ENCODE measurements around the gene SEC14L1. TPM values are rescaled to one million over a fixed set of nuclear protein-coding genes. Genes with fewer than 3 reads are reported as not detected.

Gene SEC14L1
- total RNA-seq, 2 experiments from 2014 or later = 97.3 to 98.5 TPM

- H3K36me3 Mint-ChIP-seq (ENCODE audit: low read depth) = peaks cover 95% of the 10 kb centered on the region
- no peaks in the 10 kb centered on the region for H3K9me3 Mint-ChIP-seq
- Histone ChIP-seq H3K27me3 (ENCODE audit: control insufficient read depth in 1 of 2, insufficient read depth in 2 of 2, low read length in 2 of 2) (no peaks in the 10 kb centered on the region), H3K9me3 (ENCODE audit: control insufficient read depth in 1 of 2, insufficient read depth in 1 of 2, low read length in 2 of 2) (no peaks in the 10 kb centered on the region), H3K27ac (ENCODE audit: low read depth in 1 of 2, low read length in 2 of 2) (no peak overlapping the region), H3K36me3 (ENCODE audit: insufficient read depth, low read length) (peaks cover 86% of the 10 kb centered on the region), H3K4me1 (ENCODE audit: insufficient read depth, low read length) (no peaks in the 10 kb centered on the region), H3K4me3 (ENCODE audit: low read length) (no peak overlapping the region)
- DNase-seq (no peak), ATAC-seq (ENCODE audit: poor library complexity) (no peak)
- TF ChIP-seq, protein P1, sequence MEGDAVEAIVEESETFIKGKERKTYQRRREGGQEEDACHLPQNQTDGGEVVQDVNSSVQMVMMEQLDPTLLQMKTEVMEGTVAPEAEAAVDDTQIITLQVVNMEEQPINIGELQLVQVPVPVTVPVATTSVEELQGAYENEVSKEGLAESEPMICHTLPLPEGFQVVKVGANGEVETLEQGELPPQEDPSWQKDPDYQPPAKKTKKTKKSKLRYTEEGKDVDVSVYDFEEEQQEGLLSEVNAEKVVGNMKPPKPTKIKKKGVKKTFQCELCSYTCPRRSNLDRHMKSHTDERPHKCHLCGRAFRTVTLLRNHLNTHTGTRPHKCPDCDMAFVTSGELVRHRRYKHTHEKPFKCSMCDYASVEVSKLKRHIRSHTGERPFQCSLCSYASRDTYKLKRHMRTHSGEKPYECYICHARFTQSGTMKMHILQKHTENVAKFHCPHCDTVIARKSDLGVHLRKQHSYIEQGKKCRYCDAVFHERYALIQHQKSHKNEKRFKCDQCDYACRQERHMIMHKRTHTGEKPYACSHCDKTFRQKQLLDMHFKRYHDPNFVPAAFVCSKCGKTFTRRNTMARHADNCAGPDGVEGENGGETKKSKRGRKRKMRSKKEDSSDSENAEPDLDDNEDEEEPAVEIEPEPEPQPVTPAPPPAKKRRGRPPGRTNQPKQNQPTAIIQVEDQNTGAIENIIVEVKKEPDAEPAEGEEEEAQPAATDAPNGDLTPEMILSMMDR (IDR thresholded peaks at IDR 0.05) = no peak
- POLR2A ChIA-PET = no interaction called here
- no peaks in the 10 kb centered on the region for H3K27me3 Mint-ChIP-seq
- CTCF ChIA-PET = no interaction called here
- no peak overlapping the region for H3K4me3 Mint-ChIP-seq
- H3K4me1 Mint-ChIP-seq (ENCODE audit: low read depth) = no peaks in the 10 kb centered on the region
- H3K27ac Mint-ChIP-seq = no peak overlapping the region
- intact Hi-C loops (cut with DNase I, micrococcal nuclease) = no loop called here
Measured at GRCh38 chr17:77196251-77196650, 55.5 kb downstream of the SEC14L1 start.

DNA sequence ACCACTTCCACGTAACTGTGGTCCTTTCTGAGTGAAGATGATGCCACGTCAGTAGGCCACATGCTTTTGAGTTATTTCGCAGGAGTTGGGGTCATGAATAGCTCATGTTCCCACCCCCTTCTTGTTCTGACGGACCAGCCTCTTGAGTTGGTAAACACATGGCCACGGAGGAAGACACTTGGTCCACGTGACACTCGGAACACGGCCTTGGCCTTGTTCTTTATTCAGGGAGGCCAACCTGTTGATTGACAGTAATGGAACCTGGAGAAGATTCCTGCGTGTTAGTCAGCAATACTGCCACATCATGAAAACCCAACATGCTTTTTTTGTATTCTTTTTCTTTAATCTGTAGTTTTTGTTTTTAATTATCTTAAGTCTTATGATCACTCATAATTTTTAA is 56.3 kb downstream of the SEC14L1 start:
- Histone ChIP-seq H3K27me3 (ENCODE audit: control insufficient read depth in 1 of 2, insufficient read depth in 2 of 2, low read length in 2 of 2) (no peaks in the 10 kb centered on the region), H3K4me1 (ENCODE audit: insufficient read depth, low read length) (no peaks in the 10 kb centered on the region), H3K9me3 (ENCODE audit: control insufficient read depth in 1 of 2, insufficient read depth in 1 of 2, low read length in 2 of 2) (no peaks in the 10 kb centered on the region), H3K27ac (ENCODE audit: low read depth in 1 of 2, low read length in 2 of 2) (no peak overlapping the region), H3K36me3 (ENCODE audit: insufficient read depth, low read length) (peaks cover 85% of the 10 kb centered on the region), H3K4me3 (ENCODE audit: low read length) (no peak overlapping the region)
- POLR2A ChIA-PET = no interaction called here
- no peaks in the 10 kb centered on the region for H3K9me3 Mint-ChIP-seq
- H3K36me3 Mint-ChIP-seq (ENCODE audit: low read depth) = peaks cover 95% of the 10 kb centered on the region
- H3K27ac Mint-ChIP-seq = no peak overlapping the region
- intact Hi-C loops (cut with DNase I, micrococcal nuclease) = no loop called here
- no peaks in the 10 kb centered on the region for H3K4me1 Mint-ChIP-seq (ENCODE audit: low read depth)
- ATAC-seq (ENCODE audit: poor library complexity) = no peak
- no peak for DNase-seq
- no peaks in the 10 kb centered on the region for H3K27me3 Mint-ChIP-seq
- CTCF ChIA-PET = no interaction called here
- TF ChIP-seq, protein P1 (IDR thresholded peaks at IDR 0.05) = no peak
- H3K4me3 Mint-ChIP-seq = no peak overlapping the region

- no peak overlapping the region for H3K27ac ChIP-seq (ENCODE audit: low read depth in 1 of 2, low read length in 2 of 2)
- no peaks in the 10 kb centered on the region for H3K27me3 Mint-ChIP-seq
- H3K9me3 Mint-ChIP-seq = no peaks in the 10 kb centered on the region
- no peaks in the 10 kb centered on the region for H3K4me1 ChIP-seq (ENCODE audit: insufficient read depth, low read length)
- H3K36me3 ChIP-seq (ENCODE audit: insufficient read depth, low read length) = peaks cover 83% of the 10 kb centered on the region
- no peak for ATAC-seq (ENCODE audit: poor library complexity)
- ChIA-PET CTCF (no interaction called here), POLR2A (no interaction called here)
- no peaks in the 10 kb centered on the region for H3K27me3 ChIP-seq (ENCODE audit: control insufficient read depth in 1 of 2, insufficient read depth in 2 of 2, low read length in 2 of 2)
- peaks cover 91% of the 10 kb centered on the region for H3K36me3 Mint-ChIP-seq (ENCODE audit: low read depth)
- no peaks in the 10 kb centered on the region for H3K4me1 Mint-ChIP-seq (ENCODE audit: low read depth)
- H3K4me3 ChIP-seq (ENCODE audit: low read length) = no peak overlapping the region
- TF ChIP-seq, protein P1 (IDR thresholded peaks at IDR 0.05) = no peak
- DNase-seq = no peak
- no peak overlapping the region for H3K4me3 Mint-ChIP-seq
- H3K9me3 ChIP-seq (ENCODE audit: control insufficient read depth in 1 of 2, insufficient read depth in 1 of 2, low read length in 2 of 2) = no peaks in the 10 kb centered on the region
- no peak overlapping the region for H3K27ac Mint-ChIP-seq
- intact Hi-C loops (cut with DNase I, micrococcal nuclease) = no loop called here
Measured at GRCh38 chr17:77200711-77201110, 59.9 kb downstream of the SEC14L1 start.
